ENCODE results near the gene PDE10A.

Gene PDE10A

GRCh38 chr6:165321555-165322145 lies 341.4 kb downstream of the PDE10A start:
- in situ Hi-C loops (cut with MboI; ENCODE audit: low sequenced_read_pairs, unreplicated experiment) = no loop called here
- no peak for DNase-seq (ENCODE audit: low spot score)
- TF ChIP-seq CTCF (IDR thresholded peaks at IDR 0.05; ENCODE audit: borderline replicate concordance, control extremely low read depth, extremely low read depth, insufficient read depth, missing control alignments) = no peak

GRCh38 chr6:165321150-165321549 lies 341.9 kb downstream of the PDE10A start:
- in situ Hi-C loops (cut with MboI; ENCODE audit: low sequenced_read_pairs, unreplicated experiment) = no loop called here
- no peak for DNase-seq (ENCODE audit: low spot score)
- TF ChIP-seq CTCF (IDR thresholded peaks at IDR 0.05; ENCODE audit: borderline replicate concordance, control extremely low read depth, extremely low read depth, insufficient read depth, missing control alignments) = no peak

GRCh38 chr6:165317723-165318122 lies 345.3 kb downstream of the PDE10A start:
- TF ChIP-seq CTCF (IDR thresholded peaks at IDR 0.05; ENCODE audit: borderline replicate concordance, control extremely low read depth, extremely low read depth, insufficient read depth, missing control alignments) = no peak

GRCh38 chr6:165308926-165309731 lies 353.9 kb downstream of the PDE10A start, which contains the start of gene C6orf118:
TSS of gene C6orf118 (minus strand) at chr6:165309605. CDS start at chr6:165309586, 19 bp downstream.
- in situ Hi-C loops (cut with MboI; ENCODE audit: low sequenced_read_pairs, unreplicated experiment) = no loop called here
- TF ChIP-seq CTCF (IDR thresholded peaks at IDR 0.05; ENCODE audit: borderline replicate concordance, control extremely low read depth, extremely low read depth, insufficient read depth, missing control alignments) = no peak
- no peak for DNase-seq (ENCODE audit: low spot score)

More at GRCh38 chr6:165317723-165318122, 345.3 kb downstream of the PDE10A start:
- DNase-seq (ENCODE audit: low spot score) = no peak
- in situ Hi-C loops (cut with MboI; ENCODE audit: low sequenced_read_pairs, unreplicated experiment) = no loop called here

- no peak for DNase-seq (ENCODE audit: low spot score)
- no peak for TF ChIP-seq CTCF (IDR thresholded peaks at IDR 0.05; ENCODE audit: borderline replicate concordance, control extremely low read depth, extremely low read depth, insufficient read depth, missing control alignments)
- in situ Hi-C loops (cut with MboI; ENCODE audit: low sequenced_read_pairs, unreplicated experiment) = no loop called here
These were observed 356.1 kb downstream of the PDE10A start for GRCh38 chr6:165306955-165307354.

GRCh38 chr6:165301372-165302246 lies 361.4 kb downstream of the PDE10A start:
- no peak for TF ChIP-seq CTCF (IDR thresholded peaks at IDR 0.05; ENCODE audit: borderline replicate concordance, control extremely low read depth, extremely low read depth, insufficient read depth, missing control alignments)
- in situ Hi-C loops (cut with MboI; ENCODE audit: low sequenced_read_pairs, unreplicated experiment) = no loop called here
- no peak for DNase-seq (ENCODE audit: low spot score)

Data from GM13976 (cell line).